Right lung (tissue), 10 donors: ENCODE measurements around the gene RTL10. TPM values are rescaled to one million over a fixed set of nuclear protein-coding genes. Genes with fewer than 3 reads are reported as not detected.
A peak's percentile ranks its signal among the peaks of the same experiment; 100 is the strongest.

ENCODE experiments used
- DNase-seq, 2 donors: peaks; one replicate each; pipeline ENCODE4 v3.0.0-alpha.2; 2013
- long read RNA-seq, 8 donors: transcript quantifications; one replicate each; lab custom pipeline, GENCODE V29; 2026
- polyA plus RNA-seq, 5 donors: library from polyadenylated mRNA; unstranded; fragments of 120-200 nt; gene quantifications; one replicate each; pipeline versions ENCODE4 v1.2.1 to v1.2.3, GENCODE V29; 2013; ENCODE audit warnings: inconsistent platforms in 1 of 5, low replicate concordance in 1 of 5; ENCODE audit not compliant: insufficient read length in 5 of 5, insufficient read depth in 1 of 5

Gene RTL10, protein sequence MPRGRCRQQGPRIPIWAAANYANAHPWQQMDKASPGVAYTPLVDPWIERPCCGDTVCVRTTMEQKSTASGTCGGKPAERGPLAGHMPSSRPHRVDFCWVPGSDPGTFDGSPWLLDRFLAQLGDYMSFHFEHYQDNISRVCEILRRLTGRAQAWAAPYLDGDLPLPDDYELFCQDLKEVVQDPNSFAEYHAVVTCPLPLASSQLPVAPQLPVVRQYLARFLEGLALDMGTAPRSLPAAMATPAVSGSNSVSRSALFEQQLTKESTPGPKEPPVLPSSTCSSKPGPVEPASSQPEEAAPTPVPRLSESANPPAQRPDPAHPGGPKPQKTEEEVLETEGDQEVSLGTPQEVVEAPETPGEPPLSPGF
- polyA plus RNA-seq: 10 to 100 TPM; 16.6 to 31.6 (median 29.9) TPM
- long read RNA-seq, donor 1, full-length matches to known transcripts: 17 of 17 reads
- long read RNA-seq, donor 1, partial matches to known transcripts: 0 of 17 reads
- long read RNA-seq, donor 1, other reads (novel, unspliced or antisense): 0 of 17 reads
- long read RNA-seq, donor 2, full-length matches to known transcripts: 11 of 21 reads
- long read RNA-seq, donor 2, partial matches to known transcripts: 10 of 21 reads
- long read RNA-seq, donor 2, other reads (novel, unspliced or antisense): 0 of 21 reads
- long read RNA-seq, donor 3, full-length matches to known transcripts: 14 of 14 reads
- long read RNA-seq, donor 3, partial matches to known transcripts: 0 of 14 reads
- long read RNA-seq, donor 3, other reads (novel, unspliced or antisense): 0 of 14 reads
- long read RNA-seq, donor 4, full-length matches to known transcripts: 9 of 9 reads
- long read RNA-seq, donor 4, partial matches to known transcripts: 0 of 9 reads
- long read RNA-seq, donor 4, other reads (novel, unspliced or antisense): 0 of 9 reads
- long read RNA-seq, donor 5, full-length matches to known transcripts: 21 of 21 reads
- long read RNA-seq, donor 5, partial matches to known transcripts: 0 of 21 reads
- long read RNA-seq, donor 5, other reads (novel, unspliced or antisense): 0 of 21 reads
- long read RNA-seq, donor 6, full-length matches to known transcripts: 12 of 64 reads
- long read RNA-seq, donor 6, partial matches to known transcripts: 52 of 64 reads
- long read RNA-seq, donor 6, other reads (novel, unspliced or antisense): 0 of 64 reads
- long read RNA-seq, donor 7, full-length matches to known transcripts: 19 of 19 reads
- long read RNA-seq, donor 7, partial matches to known transcripts: 0 of 19 reads
- long read RNA-seq, donor 7, other reads (novel, unspliced or antisense): 0 of 19 reads
- long read RNA-seq, donor 8, full-length matches to known transcripts: 5 of 5 reads
- long read RNA-seq, donor 8, partial matches to known transcripts: 0 of 5 reads
- long read RNA-seq, donor 8, other reads (novel, unspliced or antisense): 0 of 5 reads

DNA sequence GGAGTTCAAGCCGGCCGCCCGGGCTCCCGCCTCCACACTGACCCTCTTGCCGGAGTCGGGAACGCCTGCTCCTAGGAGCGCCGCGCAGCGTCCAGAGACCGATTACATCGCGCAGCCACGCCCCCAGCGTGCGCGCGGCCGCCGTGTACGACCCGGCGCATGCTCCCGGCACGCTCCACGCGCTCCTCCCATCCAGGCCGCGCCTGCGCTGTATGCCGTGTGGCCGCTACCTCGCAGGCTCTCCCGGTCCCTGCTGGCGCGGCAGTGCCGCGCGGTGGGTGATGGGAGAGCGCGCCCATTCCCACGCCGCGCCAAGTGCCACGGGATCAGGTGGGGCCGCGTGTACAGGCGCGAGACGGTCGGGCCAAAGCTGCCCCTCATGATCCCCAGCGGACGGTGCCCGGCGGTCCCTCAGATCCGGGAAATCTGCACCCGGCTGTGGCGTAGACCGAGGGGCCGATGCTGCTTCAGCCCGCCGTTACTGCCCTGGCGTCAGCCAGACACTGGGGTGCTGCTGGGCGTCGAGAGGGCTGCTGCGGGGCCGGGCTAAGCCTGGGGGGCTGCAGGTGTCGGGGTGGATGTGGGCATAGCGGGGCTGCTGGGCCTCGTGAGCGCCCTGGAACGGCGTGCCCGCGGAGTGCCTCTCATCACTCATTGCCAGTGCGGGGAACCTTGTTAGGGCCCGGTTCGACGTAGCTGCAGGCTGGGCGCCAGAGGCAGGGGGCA, at the start of gene RTL10, which contains the start of gene GNB1L:
RTL10 (minus strand) TSS at position 97 of the 726 bp plus-strand sequence. CDS start 2,613 bp downstream, outside the sequence.
GNB1L (minus strand) TSS at position 97 of the 726 bp plus-strand sequence. CDS start 33,519 bp downstream, outside the sequence.
- peak; percentile 98 for DNase-seq

DNA sequence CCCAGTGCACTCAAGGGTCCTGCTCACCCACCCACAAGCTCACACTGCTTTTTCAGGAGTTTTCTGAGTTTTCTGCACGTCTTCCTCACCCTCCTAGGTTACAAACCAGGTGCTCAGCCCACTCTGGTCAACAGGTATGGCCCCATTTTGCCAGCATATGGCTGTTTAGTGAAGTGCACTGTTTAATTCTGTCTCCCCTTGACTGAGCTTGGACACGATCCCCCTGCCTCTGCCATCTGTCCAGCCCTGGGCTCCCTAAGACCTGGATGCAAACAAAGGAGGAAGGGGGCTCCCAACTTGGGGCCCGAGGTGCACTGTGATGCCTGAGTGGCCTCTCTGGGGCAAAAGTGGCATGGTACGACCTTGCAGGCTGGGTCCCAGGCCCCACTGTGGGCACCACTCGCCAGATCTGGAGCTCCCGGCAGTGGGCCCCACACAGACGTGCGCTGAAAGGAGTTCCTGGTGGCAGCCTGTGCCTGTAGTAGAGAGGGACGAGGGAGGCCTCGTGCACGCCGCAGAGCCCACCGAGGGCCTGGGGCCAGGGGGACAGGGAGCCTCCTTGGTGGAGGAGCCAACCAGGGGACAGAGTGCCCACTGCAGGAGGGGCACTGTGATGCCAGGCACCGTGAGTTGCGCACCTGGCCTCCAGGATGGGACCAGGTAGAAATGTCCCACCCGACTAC, 49.6 kb upstream of the RTL10 start:
- DNase-seq: no peak

DNA sequence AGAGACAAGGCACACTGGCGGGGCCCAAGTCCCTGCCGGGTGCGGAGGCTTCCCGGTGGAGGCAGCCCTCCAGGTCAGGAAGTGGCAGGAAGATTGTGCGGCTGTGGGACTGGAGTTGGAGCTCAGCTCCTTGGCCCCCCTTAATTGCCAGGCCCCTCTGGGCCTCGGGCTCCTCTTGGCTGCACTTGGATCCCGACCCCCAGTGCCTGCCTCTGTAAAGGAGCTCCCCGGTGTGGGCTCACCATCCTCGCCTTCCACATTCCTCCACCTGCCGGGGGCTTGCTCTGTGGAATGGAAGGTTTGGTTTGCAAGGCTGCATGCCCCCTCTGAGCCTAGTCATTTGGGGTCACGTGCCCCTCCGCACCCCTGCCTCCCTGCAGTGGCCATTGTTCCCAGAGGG, 48.8 kb upstream of the RTL10 start:
- DNase-seq: no peak

DNA sequence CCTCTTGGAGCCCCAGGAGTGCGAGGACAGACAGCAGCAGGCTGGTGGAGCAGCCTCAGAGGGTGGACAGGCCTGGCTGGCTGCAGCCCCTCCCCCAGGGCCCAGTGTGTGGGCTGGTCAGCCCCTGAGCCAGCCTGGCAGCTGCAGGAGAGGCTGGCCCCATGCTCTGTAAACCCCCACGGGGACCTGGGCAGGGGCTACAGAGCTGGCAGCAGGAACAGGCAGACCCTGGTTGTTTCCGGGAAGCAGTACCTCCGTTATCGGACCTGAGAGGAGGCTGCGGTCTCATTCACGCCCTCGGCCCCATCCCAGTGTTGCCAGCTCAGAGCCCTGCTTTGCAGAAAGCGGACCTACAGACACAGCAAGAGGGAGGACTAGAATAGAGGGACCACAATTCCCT, 48.4 kb upstream of the RTL10 start:
- no peak for DNase-seq

DNA sequence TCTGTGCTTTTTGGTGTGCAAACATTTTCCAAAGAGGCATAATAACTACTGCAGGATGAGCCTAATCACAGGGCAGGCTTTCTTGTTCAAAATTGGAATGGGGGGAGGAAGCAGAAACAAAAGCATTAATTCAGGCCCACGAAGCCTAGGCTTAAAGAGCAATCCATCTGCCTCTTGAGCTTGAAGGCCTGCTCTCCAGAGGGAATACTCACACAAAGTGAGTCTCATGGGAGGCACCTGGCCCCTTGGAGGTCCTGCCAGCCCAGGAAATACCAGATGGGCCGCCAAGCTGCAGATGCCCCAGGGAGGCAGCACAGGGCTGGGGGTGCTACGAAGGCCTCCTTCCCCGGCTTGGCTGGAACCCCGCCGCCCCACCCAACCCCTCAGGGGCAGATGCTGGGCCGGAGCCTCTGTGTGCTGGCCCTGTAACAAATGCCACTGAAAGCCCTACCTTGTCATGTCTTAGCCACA, 47.6 kb upstream of the RTL10 start:
- DNase-seq: no peak

DNA sequence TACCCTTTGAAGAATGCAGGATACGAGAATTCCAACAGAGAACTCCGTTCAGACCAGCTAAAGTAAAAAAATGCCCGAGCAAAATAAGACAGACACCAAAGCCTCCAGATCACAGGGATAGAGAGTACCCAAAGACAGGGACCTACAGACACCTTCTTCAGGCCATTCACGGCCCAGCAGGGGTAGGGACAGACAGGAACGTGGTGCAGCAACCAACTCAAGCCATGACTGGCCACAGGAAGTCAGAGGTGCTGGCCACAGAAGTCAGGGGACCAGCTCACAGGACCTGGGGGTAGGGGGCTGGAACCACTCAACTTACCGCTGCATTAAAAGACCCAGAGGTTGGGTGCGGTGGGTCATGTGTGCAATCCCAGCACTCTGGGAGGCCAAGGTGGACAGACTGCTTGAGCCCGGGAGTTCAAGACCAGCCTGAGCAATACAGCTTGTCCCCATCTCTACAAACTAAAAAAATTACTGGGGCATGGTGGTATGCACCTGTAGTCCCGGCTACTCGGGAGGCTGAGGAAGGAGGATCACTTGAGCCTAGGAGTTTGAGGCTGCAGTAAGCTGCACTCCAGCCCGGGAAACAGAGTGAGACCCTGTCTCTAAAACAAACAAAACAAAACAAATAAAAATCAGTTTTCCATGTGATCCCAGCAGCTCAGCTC, 47.0 kb upstream of the RTL10 start:
- DNase-seq: no peak

DNA sequence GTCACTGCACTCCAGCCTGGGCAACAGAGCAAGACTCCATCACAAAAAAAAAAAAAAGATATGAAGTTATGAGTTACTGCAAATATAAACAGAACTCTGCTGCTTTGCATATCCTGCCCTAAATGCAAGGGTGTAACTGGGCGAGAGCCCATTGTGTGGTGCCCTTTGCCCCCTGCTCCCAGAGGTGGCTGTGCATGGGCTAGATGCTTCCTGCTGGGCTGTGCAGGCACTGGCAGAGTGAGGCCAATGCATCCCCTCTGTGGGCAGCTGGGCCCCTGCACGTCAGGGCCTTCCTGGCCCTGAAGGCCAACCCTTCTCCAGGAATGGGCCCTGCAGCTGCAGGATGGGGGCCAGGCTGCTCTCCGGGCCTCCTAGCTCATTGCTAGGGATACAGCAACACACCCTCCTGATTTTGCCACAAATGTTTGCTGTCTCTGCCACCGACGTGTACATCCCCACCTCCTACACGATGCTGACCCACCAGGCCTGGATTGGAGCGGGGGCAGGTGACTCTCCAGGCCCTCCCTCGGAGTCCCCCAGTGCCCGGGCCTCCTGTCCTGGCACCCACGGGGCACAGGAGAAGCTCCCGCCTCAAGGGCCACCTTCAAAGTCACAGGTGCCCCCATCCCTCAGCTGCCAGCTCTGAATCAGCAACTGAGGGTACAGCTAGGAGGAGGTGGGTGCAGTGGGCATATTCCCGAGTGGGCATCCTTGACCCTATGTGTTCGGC, 46.2 kb upstream of the RTL10 start:
- DNase-seq: no peak

DNA sequence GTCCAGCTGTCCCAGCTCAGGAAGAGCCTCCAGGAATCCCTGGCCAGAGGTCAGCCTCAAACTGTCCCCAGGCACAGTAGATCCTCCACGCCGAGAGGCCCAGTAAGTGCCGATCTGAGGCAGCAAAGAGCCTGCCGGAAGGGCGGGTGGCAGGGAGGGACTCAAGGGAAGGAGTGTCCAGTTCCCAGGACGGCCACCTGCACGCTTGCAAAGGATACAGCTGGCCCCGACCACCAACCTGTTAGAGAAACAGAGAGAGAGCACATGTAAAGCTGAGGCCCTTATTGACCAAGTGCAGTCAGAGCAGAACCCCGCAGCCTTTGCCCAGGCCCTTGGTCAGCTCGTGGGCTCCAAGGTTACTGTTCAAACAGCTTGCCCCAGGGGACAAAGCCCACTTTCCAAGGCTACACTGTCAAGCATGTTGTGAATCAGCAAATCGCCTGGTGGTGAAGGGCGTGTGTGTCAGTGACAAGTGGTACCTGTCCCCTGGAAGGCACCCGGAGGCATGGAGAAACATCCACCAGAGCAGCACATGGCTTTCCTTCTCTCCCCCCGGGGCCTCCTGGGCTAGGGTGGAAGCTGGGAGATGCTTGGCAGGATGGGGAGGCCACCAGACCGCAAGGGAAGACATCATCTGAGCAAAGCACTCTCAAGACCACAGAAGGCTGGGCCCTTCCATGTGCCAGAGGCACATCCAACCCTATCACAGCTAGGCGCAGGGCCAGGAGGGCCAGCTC, 44.3 kb upstream of the RTL10 start:
- DNase-seq: no peak

DNA sequence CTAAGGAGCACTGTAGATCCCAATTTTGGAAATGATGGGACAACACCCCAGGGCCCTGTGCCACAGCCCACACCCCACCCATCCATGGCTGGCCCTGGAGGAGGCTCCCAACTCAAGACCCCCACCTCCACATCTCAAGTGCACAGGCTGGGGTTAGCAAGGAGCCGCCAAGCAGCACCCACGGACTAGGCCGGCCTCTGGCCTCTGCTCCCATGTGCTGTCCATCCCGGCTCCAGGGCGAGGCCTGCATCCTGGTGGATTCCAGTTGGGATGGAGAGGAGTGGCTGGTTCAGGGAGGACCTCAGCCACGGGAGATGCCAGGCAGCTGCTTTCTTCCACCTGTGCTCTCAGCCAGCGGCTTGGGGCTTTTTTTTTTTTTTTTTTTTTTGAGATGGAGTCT, 43.5 kb upstream of the RTL10 start:
- DNase-seq: no peak

DNA sequence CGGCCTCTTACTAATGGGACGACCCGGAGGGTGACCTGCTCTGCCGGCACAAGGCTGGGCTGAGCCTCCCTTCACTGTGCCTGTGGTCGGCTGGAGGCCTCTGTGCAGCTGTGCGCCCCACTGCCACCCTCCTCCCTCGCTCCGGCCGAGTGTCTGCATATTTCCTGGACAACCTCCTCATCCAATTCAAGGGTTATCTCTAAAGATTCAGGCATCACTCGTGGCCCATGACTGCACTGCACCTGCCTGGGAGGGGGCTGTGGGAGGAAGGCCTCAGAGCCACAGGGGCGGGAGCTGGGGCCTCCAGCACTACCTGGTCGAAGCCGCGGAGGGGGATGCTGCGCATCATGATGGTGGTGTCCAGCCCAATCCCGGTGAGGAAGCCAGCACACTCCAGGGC, 43.1 kb upstream of the RTL10 start:
- no peak for DNase-seq

DNA sequence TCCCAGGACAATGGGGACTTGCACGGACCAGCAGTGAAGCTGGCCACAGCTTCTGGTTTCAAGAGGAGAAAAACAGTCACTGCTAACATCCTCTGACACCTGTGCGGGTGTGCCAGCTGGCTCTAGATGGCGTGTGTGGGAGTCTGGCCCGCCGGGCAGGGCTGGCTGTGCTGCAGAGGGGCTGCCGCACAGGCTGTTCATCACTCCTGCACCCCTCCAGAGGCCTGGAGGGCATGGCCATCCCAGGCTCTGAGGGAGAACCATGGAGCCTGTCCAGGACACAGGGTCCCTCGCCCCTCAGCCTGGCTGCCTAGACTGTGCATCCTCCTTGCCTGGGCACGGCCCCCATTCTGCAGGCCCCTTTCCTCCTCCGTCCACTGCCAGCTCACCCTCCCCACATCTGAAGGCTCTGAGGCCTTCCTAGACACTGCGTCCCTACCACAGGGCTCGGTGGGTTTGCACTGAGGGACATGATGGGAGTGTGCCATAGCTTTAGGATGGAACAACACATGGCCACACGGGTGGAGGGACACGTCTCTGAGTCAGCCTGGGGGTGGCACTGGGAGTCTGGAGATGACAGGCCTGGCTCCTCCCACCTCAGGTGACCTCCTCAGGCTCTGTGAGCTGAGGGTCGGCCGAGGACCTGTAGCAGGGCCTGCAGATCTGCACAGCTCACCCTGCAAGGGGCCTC, 42.1 kb upstream of the RTL10 start:
- no peak for DNase-seq

DNA sequence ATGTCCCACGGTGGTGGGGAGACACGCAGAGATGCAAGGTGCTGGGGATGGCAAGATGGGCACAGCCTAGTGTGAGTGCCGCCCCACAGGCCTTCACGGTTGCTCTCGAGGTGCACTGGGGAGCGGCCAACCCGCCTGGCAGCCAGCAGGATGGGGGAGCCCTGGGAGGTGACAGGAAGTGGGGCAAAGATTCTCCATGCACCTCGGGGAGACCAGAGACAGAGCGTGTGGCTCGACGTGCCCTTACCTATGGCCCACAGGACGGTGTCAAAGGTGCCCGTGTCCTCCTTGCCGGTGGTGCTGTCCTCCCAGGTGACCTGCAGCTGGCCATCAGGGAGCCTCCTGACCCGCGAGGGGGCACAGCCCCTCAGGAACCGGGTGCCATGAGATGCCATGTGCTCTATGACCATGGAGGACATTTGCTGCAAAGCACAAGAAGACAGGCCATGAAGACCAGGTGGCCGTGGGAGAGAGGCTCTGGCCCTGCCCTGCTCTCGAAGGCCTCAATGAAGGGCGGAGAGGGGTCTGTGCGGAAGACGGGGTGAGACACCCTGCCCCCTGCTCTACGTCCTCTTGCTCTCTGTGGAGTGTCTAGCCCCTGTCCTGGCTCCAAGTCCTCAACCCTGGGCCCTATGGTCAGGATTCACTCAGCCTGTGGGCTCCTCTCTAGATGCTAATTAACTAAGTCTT, 40.6 kb upstream of the RTL10 start:
- no peak for DNase-seq

DNA sequence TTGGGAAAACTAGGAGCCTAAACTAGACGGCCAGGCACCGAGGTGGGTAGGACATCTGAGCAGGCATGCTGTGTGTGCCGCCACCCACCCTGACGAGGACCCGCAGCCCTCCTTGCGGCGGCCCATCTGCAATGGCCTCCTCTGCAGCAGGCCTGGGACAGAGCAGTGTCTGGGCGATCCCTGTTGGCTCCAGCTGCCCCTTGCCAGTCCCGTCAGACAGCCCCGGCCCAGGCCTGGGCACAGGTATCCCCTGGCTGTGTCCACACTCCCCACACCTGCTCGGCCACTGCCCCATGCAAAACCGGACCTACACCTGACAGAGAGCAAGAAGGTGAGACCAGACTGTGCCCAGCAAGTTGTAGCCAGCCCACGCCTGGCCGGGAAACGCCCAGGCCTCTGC, 38.7 kb upstream of the RTL10 start:
- no peak for DNase-seq

DNA sequence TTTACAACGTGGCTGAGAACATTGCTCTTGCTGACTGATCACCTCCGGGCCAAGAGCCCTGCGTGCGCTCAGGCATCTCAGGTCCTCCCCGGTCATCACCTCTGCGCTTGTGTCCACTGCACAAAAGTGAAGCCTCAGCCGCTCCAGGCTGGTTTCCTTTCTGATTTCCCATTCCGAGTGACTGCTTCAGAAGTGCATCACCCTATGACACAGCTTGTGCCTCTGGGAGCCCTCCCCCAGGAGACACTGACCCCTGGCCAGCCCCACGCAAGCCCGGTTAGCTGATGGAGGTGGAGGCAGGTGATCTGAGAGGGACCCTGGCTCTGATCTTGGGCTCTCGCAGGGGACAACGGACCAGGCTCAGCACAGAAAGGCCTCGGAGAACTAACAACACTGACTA, 38.3 kb upstream of the RTL10 start:
- DNase-seq: no peak

DNA sequence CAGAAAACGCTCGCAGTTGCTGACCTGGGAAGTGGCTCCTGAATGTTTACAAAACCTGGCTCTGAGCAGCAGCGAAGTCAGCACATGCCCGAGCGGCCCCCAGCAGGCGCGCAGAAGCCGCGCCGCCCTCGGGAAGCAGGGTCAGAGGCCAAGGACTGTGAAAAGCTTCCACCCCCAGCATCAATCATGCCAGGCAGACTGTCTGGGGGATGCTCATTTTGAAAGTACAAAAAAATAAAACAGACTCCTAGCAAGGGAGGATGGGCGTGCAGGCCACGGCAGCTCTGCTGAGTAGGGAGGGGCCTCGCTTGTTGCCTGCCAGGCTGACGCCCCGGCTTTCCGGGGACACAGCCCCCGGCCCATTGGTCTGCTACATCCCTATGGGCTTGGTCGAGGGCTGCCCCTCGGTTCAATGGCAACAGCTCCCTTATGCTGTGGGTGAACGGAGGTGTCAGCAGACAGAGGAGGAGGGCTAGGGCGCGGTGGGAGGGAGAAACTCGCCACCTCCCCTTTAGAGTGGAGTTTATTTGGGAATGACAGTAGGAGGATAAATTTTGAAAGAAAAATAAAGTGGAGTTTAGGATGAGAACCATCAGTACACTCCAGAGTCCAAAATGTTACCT, 37.7 kb upstream of the RTL10 start:
- DNase-seq: no peak
